Activated T-helper 17 cell treated with anti-CD3 and anti-CD28 coated beads, Interleukin-2, amount 50 U/mL, for 72 hours (primary cell): ENCODE measurements around the gene HNRNPR. TPM values are rescaled to one million over a fixed set of nuclear protein-coding genes. Genes with fewer than 3 reads are reported as not detected.
A peak's percentile ranks its signal among the peaks of the same experiment; 100 is the strongest.
"Not testable (repeated sequence)": the region's sequence is repeated elsewhere in the genome, so short reads cannot be mapped to it uniquely, and the experiment has no call there.

ENCODE experiments used
- ATAC-seq: fragments of 150-1000 bp; cut with Tn5 transposase; replicated peaks from 2 replicates; pipeline ENCODE4 v1.10.0; 2021; ENCODE audit warnings: mild to moderate bottlenecking, moderate library complexity
- H3K27ac Mint-ChIP-seq: one replicate; pipeline ENCODE4 v1.8.0; 2022; ENCODE audit warnings: mixed read lengths
- H3K27me3 Mint-ChIP-seq: one replicate; pipeline ENCODE4 v1.8.0; 2022; ENCODE audit warnings: mixed read lengths
- H3K36me3 Mint-ChIP-seq: one replicate; pipeline ENCODE4 v1.8.0; 2022; ENCODE audit warnings: low read depth, mild to moderate bottlenecking, mixed read lengths
- H3K4me1 Mint-ChIP-seq: one replicate; pipeline ENCODE4 v1.8.0; 2022; ENCODE audit warnings: mixed read lengths
- H3K4me3 Mint-ChIP-seq: one replicate; pipeline ENCODE4 v1.8.0; 2022; ENCODE audit warnings: mild to moderate bottlenecking, mixed read lengths
- H3K9me3 Mint-ChIP-seq: one replicate; pipeline ENCODE4 v1.8.0; 2022; ENCODE audit warnings: mixed read lengths
- total RNA-seq, 2 donors: library from RNA; stranded (reverse); gene quantifications; one replicate each; pipeline ENCODE4 v1.2.3, GENCODE V29; 2022

Gene HNRNPR
- total RNA-seq, 2 donors from 2014 or later = 110 to 193 TPM

DNA sequence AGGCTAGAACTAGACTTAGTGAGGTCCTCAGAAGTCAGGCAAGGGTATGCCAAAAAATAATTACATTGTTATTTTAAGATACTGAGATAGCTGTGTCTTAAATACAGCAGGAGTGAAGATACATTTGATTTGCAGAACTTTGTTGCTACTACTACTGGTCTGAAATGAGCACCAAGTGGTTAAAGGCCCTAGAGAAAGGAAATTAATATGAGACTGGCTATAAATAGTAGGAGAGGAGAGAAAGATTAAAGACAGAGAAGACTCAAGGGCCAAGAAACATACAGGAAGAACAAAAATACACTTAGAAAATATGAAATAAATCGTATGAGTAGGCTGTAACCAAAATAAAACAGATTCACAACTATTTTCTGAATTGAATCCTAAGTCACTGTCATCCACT is 21.3 kb downstream of the HNRNPR start:
- no peak overlapping the region for H3K27ac Mint-ChIP-seq
- H3K9me3 Mint-ChIP-seq = no peaks in the 10 kb centered on the region
- no peak overlapping the region for H3K4me3 Mint-ChIP-seq
- peaks cover 98% of the 10 kb centered on the region for H3K36me3 Mint-ChIP-seq
- H3K27me3 Mint-ChIP-seq = no peaks in the 10 kb centered on the region
- peaks cover 18% of the 10 kb centered on the region for H3K4me1 Mint-ChIP-seq
- ATAC-seq = no peak

DNA sequence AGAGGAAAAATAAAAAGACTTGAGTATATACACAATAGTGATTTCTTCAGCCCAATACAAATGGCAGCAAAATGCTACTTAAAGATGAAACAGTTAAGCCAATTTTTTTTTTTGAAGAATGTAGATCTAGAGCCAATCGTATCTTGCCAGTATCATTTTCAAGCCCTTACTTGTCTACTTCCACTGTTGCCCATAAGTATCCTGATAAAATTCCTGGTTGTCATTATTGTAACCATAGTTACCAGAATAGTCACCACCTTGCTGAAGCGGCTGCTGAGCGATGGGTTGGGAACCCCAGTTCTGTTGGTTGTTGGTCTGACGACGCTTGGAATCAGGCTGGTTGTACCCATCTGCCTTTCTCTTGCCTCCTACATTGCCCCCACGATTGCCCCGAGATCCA is 33.8 kb downstream of the HNRNPR start:
- H3K4me1 Mint-ChIP-seq, H3K9me3 Mint-ChIP-seq, H3K27ac Mint-ChIP-seq, H3K27me3 Mint-ChIP-seq, ATAC-seq, H3K4me3 Mint-ChIP-seq: not testable (repeated sequence)
- peaks cover 100% of the 10 kb centered on the region for H3K36me3 Mint-ChIP-seq

DNA sequence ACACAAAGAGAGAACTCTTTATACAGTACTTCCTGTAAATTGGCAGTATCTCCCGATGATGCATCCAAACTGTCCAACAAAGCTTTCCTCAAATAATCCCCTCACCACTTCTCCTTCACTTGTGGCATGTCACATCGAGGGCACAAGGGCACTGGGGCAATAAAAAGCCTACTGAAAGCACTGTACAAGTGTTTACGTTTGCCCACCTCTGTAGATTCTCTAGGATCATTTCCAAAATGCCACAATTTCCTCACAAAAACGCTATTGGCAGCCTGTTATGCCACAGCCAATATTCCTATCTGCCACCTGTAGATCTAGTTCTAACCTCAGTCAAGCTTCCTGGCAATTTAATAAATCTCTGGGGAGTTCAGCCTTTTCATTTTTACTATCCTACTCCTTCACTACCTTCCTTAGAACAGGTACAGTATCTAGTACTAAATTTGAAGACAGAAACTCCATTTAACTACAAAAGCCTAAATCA is 39.9 kb downstream of the HNRNPR start:
- H3K4me1 Mint-ChIP-seq = no peaks in the 10 kb centered on the region
- H3K9me3 Mint-ChIP-seq = no peaks in the 10 kb centered on the region
- ATAC-seq = no peak
- peaks cover 99% of the 10 kb centered on the region for H3K36me3 Mint-ChIP-seq
- peak overlapping the region; percentile 4 for H3K27ac Mint-ChIP-seq
- no peaks in the 10 kb centered on the region for H3K27me3 Mint-ChIP-seq
- no peak overlapping the region for H3K4me3 Mint-ChIP-seq

DNA sequence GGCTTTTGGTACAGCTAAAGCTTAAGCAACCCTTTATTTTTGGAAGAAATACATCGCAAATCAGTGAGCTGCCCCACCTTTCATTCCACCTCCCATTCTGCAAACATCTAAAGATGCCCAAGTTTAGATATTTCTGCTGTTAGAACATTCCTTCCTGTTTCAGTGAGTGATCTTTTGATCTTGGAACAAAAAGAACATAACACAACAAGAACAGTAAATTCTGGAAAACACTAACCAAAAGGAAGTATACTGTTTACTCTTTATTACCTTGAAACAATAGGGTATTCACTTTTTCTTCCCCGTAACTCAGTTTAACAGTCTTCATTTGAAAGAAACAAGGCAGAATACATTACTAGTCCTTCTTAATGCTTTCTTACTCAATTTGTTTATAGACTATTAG is 40.6 kb downstream of the HNRNPR start:
- H3K27ac Mint-ChIP-seq = peak overlapping the region; percentile 4
- H3K27me3 Mint-ChIP-seq = no peaks in the 10 kb centered on the region
- no peak overlapping the region for H3K4me3 Mint-ChIP-seq
- peaks cover 99% of the 10 kb centered on the region for H3K36me3 Mint-ChIP-seq
- H3K9me3 Mint-ChIP-seq = no peaks in the 10 kb centered on the region
- no peak for ATAC-seq
- H3K4me1 Mint-ChIP-seq = no peaks in the 10 kb centered on the region

DNA sequence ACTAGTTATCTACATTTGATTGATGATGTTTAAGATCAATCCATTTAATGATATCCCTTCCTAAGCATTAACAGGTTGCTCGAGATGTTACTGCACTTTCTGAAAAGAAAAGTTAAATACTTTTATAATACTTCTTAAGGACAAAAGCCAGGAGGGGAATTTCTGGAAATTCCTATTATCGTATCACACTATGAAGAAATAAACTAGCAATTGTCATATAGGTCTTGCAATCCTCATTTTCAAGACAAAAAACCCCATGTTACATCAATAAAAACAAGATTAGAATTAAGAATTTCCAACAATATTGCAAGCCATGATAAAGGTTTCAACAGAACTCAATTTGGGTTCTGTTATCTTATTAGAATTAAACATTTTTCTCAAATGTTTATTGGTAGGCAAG is 47.2 kb downstream of the HNRNPR start:
- Mint-ChIP-seq H3K27me3 (no peaks in the 10 kb centered on the region), H3K27ac (no peak overlapping the region), H3K36me3 (peaks cover 69% of the 10 kb centered on the region), H3K9me3 (no peaks in the 10 kb centered on the region), H3K4me3 (no peak overlapping the region), H3K4me1 (no peaks in the 10 kb centered on the region)
- ATAC-seq = no peak

DNA sequence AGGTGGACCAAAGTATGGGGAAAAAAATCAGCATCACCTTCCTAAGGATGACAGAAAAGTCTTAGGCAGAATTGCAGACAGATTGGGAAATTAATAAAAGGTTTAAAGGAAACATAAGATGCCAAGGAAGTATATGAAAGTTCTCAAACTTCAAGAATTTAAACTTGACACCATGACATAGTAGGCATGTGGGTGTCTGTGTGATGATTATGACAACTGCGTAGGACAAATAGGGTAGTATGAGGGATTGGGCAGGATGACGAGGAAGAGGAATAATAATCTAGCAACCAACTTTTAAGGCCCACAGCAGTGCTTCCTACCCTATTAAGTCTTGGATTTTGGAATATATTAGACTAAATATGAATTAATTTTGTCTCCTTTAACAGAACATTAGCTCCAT is 52.4 kb downstream of the HNRNPR start:
- Mint-ChIP-seq H3K27ac (no peak overlapping the region), H3K36me3 (peaks cover 57% of the 10 kb centered on the region), H3K4me1 (no peaks in the 10 kb centered on the region), H3K27me3 (no peaks in the 10 kb centered on the region), H3K4me3 (no peak overlapping the region), H3K9me3 (no peaks in the 10 kb centered on the region)
- no peak for ATAC-seq

DNA sequence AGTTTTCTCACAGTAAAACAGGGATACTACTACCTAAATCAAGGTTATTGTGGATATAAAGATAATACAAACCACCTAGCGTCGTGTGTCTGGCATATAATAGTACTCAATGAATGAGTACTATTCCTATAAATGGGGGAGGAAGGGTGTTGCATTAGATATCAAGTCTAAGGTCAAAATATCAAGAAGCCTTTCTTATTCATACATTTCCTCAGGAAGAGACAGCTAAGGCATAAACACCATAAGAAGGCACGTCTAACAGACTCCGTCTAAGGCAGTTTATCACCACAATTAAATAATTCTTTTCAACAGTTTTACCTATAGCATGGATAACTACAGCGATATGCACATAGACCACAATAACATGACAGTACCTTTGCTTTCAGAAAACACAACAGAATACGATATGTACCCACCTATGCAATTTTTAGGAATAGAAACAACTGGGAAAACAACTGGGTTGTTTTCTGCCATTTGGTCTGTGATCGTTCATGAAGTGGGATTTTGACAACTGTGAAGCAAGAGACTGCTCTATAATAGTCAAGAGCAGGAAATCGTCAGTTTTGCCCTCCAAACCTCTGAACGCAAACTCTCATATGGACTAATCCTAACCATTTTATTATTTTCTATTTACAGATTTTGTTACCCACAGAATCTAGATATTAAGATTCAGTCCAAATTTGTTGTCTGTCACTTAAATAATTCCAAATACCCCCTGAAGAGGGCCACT is 53.1 kb downstream of the HNRNPR start:
- peaks cover 61% of the 10 kb centered on the region for H3K36me3 Mint-ChIP-seq
- no peak for ATAC-seq
- H3K27ac Mint-ChIP-seq = no peak overlapping the region
- H3K27me3 Mint-ChIP-seq = no peaks in the 10 kb centered on the region
- H3K4me1 Mint-ChIP-seq = no peaks in the 10 kb centered on the region
- H3K4me3 Mint-ChIP-seq = no peak overlapping the region
- no peaks in the 10 kb centered on the region for H3K9me3 Mint-ChIP-seq

DNA sequence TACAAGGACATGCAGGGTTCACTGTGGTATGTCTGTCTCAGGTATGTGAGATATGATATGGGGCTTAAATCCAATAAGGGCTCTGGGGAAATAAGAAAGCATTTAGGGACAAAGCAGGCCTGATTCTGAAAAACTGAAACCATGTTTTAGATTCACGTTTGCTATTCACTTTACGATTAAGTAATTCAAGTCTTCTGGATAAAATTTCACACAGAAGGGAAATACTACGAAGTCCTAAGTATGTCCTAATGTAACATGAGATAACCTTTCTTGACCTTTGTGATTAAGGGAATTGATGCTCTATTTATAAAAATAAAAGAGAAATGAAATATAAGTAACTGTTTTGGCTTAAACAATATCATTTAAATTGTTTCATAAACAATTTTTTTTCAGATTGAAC is 55.4 kb downstream of the HNRNPR start:
- Mint-ChIP-seq H3K27ac (no peak overlapping the region), H3K9me3 (no peaks in the 10 kb centered on the region), H3K4me3 (no peak overlapping the region), H3K36me3 (peaks cover 68% of the 10 kb centered on the region), H3K27me3 (no peaks in the 10 kb centered on the region), H3K4me1 (no peaks in the 10 kb centered on the region)
- no peak for ATAC-seq

DNA sequence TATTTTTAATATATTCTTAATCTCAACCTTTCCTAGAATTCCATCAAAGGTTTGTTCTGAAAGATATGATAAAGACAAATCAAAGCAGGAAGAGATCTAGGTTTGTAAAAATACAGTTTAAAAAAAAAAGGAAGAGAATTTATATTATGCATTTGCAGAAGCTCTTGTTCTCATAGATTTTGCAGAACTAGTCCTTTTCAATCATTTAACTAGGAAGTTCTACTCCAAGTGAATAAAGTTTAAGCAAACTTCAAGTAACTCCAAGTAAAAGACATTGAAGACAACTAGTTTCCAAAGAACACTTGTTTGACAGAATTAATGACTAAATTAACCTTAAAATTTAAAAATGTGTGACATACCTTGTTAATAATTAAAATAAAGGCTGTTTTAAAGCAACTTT is 55.9 kb downstream of the HNRNPR start:
- no peak overlapping the region for H3K4me3 Mint-ChIP-seq
- no peaks in the 10 kb centered on the region for H3K9me3 Mint-ChIP-seq
- H3K36me3 Mint-ChIP-seq = peaks cover 70% of the 10 kb centered on the region
- no peak overlapping the region for H3K27ac Mint-ChIP-seq
- no peaks in the 10 kb centered on the region for H3K4me1 Mint-ChIP-seq
- H3K27me3 Mint-ChIP-seq = no peaks in the 10 kb centered on the region
- no peak for ATAC-seq

DNA sequence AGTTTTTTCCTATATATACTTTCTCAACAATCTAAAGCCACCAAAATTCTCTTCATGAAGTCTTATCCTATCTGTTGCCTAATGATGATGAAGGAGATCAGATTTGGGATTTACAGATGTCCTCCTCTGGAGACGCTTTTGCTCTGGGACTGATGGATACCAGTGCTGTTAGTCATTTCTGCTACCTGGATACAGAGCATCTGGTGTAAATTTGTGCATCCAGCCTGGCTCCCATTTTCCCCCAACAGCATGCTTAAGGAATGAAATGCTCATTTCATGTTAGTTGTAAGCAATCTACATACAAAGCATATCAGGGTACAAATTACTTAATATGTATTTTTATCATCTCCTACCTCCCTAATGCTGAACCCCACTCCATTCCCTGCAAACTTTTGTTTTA is 57.7 kb downstream of the HNRNPR start:
- no peaks in the 10 kb centered on the region for H3K4me1 Mint-ChIP-seq
- no peak overlapping the region for H3K27ac Mint-ChIP-seq
- no peaks in the 10 kb centered on the region for H3K27me3 Mint-ChIP-seq
- H3K9me3 Mint-ChIP-seq = no peaks in the 10 kb centered on the region
- no peak for ATAC-seq
- H3K4me3 Mint-ChIP-seq = no peak overlapping the region
- H3K36me3 Mint-ChIP-seq = peaks cover 87% of the 10 kb centered on the region

DNA sequence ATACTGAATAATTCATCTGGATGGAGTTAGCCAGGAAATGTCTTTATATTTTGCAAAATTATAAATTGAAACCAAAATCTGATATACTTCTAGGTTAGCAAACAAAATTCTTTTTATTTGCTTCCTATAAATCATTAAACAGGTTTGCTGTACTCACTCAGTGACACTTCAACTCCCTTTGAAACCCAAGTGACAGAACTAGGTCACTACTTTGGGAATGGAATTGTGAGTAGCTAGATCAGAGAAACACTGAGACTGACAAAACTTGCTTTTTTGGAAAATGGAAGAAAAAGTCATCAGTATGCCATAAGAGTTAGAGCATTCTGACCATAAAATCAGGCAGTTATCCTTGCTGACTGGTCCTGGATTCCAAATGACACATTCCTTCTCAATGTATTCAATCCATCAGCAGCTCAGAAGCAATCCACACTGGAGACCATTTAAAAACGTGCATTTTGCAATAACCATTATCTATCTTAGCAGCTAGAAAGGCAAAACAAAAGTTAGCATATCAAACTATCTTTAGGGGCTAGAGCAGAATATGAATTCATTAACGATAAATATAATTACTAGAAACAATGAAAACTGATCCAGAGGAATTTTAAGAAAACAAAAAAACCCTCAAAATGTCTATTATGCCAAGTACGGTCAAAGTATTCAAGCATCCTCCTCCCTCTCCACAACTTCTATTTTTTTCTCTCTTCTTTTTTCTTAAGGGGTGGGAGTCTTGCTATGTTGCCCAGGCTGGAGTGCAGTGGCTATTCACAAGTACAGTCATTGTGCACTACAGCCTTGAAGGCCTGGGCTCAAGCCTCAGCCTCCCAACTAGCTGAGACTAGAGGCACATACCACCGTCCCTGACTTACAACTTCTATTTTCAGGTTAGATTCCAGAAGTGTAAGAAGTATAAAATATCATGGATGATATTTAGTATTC is 60.1 kb downstream of the HNRNPR start:
- Mint-ChIP-seq H3K4me3 (no peak overlapping the region), H3K36me3 (peaks cover 83% of the 10 kb centered on the region), H3K27me3 (no peaks in the 10 kb centered on the region), H3K9me3 (no peaks in the 10 kb centered on the region), H3K4me1 (no peaks in the 10 kb centered on the region), H3K27ac (no peak overlapping the region)
- no peak for ATAC-seq

DNA sequence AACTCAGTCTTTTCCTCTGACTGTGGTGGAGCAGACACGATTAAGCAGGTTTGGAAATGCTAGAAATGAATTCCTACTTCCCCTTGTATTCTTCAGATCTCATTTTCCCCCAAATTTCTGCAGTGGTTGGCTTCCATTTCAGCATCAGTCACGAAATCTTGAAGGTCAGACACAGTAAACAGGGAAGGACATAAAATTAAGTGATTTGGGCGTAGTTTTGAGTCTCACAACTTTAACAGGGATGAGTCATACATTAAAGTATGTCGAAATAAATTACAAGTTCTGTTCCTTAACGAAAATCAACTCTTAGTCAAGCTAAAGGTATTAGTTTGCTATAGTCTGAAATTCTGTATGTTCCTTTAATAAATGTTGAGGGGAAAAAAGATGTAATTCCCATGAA is 61.1 kb downstream of the HNRNPR start:
- no peak for ATAC-seq
- Mint-ChIP-seq H3K36me3 (peaks cover 77% of the 10 kb centered on the region), H3K4me3 (no peak overlapping the region), H3K27ac (no peak overlapping the region), H3K4me1 (no peaks in the 10 kb centered on the region), H3K27me3 (no peaks in the 10 kb centered on the region), H3K9me3 (no peaks in the 10 kb centered on the region)

DNA sequence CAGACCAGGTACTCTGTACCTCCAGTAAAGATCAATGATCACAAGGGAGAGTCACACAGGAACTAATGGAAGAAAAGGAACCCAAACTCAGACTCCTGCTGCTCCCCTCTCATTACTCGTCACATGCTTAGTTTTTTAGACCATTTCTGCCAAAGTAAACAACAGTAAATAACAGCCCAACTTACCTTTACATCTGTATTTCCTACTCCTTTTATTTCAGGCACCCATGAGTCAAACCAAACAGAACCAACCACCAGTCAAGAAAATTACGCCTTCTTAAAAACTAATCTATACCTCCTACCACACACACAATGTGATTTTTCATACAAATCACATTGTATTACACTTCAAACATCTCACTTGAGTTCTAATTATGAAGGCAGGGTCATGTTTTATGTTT is 65.4 kb downstream of the HNRNPR start:
- no peak for ATAC-seq
- H3K36me3 Mint-ChIP-seq = peaks cover 36% of the 10 kb centered on the region

DNA sequence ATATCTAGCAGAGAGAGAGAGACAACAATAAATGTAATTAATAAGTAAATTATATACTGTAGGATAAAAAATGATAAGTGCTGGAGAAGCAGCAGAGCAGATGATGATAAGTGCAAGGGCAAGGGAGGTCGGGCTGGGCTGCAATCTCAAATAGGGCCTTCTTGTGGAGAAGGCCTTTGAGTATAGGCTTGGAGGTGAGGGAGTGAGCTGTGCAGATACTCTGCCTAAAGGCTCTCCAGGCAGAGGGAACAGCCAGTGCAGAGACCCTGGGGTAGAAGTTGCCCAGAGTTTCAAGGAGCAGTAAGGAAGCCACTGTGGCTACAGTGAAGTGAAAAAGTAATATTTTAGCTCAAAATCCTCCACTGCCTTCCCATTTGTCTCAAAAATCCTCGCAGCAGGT is 67.6 kb downstream of the HNRNPR start:
- Mint-ChIP-seq H3K36me3 (peaks cover 18% of the 10 kb centered on the region), H3K27ac (no peak overlapping the region), H3K9me3 (no peaks in the 10 kb centered on the region), H3K4me3 (no peak overlapping the region), H3K27me3 (peaks cover 25% of the 10 kb centered on the region), H3K4me1 (no peaks in the 10 kb centered on the region)
- ATAC-seq = no peak

More for the DNA sequence above, 65.4 kb downstream of the HNRNPR start:
- H3K4me1 Mint-ChIP-seq = no peaks in the 10 kb centered on the region
- H3K27me3 Mint-ChIP-seq = peaks cover 19% of the 10 kb centered on the region
- H3K9me3 Mint-ChIP-seq = no peaks in the 10 kb centered on the region
- H3K27ac Mint-ChIP-seq = peak overlapping the region; percentile 1
- H3K4me3 Mint-ChIP-seq = no peak overlapping the region

DNA sequence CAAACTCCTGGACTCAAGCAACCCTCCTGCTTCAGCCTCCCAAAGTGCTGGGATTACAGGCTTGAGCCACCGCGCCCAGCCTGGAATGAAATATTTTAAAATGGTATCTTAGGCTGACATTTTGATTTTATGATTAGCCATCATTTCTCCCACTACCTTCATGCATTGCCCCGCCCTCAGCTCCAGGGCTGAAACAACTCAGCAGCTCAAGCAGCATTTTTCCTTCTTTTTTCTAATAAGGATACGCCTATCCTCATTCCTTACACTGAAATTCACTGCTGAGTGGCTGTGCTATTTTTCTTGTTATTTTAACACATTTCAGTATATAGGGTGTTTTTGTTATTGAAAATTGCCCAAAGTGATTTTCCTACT is 70.0 kb downstream of the HNRNPR start:
- ATAC-seq = no peak
- Mint-ChIP-seq H3K4me1 (no peaks in the 10 kb centered on the region), H3K27me3 (peaks cover 32% of the 10 kb centered on the region), H3K27ac (no peak overlapping the region), H3K36me3 (no peaks in the 10 kb centered on the region), H3K9me3 (no peaks in the 10 kb centered on the region), H3K4me3 (no peak overlapping the region)
